Right atrium auricular region (tissue), 2 donors: ENCODE results near the gene PIK3CD. TPM values are rescaled to one million over a fixed set of nuclear protein-coding genes. Genes with fewer than 3 reads are reported as not detected.
"Not testable (repeated sequence)": the region's sequence is repeated elsewhere in the genome, so short reads cannot be mapped to it uniquely, and the experiment has no call there.

Experiments
- DNase-seq: peaks from one replicate; pipeline ENCODE4 v3.0.0-alpha.2; 2019; ENCODE audit warnings: low spot score
- H3K27ac ChIP-seq, 2 donors: fragments of 200-600 bp; sonication (generic); 1 replicate in 1 of 2; 2 replicates in 1 of 2; pipeline ENCODE4 v1.5.1; 2016 to 2019
- H3K27me3 ChIP-seq, 2 donors: fragments of 200-600 bp; sonication (generic); one replicate each; pipeline versions ENCODE4 v1.5.1 to v1.6.0; 2017 to 2019
- H3K36me3 ChIP-seq: fragments of 200-600 bp; sonication (generic); one replicate; pipeline ENCODE4 v1.5.1; 2016
- H3K4me1 ChIP-seq, 2 donors: fragments of 200-600 bp; sonication (generic); one replicate each; pipeline versions ENCODE4 v1.5.1 to v1.6.0; 2017 to 2019
- H3K4me3 ChIP-seq, 2 donors: fragments of 200-600 bp; sonication (generic); 1 replicate in 1 of 2; 2 replicates in 1 of 2; pipeline ENCODE4 v1.5.1; 2017 to 2019; ENCODE audit warnings: mild to moderate bottlenecking in 1 of 2, moderate library complexity in 1 of 2
- H3K9me3 ChIP-seq, 2 donors: fragments of 200-600 bp; sonication (generic); one replicate each; pipeline ENCODE4 v1.5.1; 2019
- total RNA-seq, 2 donors: library from RNA; depleted of rRNA; stranded (reverse); fragments of >200 nt; gene quantifications; one replicate each; pipeline ENCODE4 v1.1.0, GENCODE V29; 2016
- TF ChIP-seq, protein P1 (sequence below), 2 donors: fragments of 200-600 bp; sonication (generic); IDR thresholded peaks; one replicate each; pipeline ENCODE4 v1.5.1; 2019; ENCODE audit warnings: antibody characterized with exemption in 2 of 2

PIK3CD gene
- total RNA-seq, 2 donors from 2014 or later: 4.7 to 7.4 TPM

GRCh38 chr1:9672444-9672843 is 20.9 kb downstream of the PIK3CD start:
- Histone ChIP-seq H3K9me3 (no peaks in the 10 kb centered on the region), H3K4me3 (no peak overlapping the region), H3K4me1 (no peaks in the 10 kb centered on the region), H3K36me3 (no peaks in the 10 kb centered on the region), H3K27me3 (no peaks in the 10 kb centered on the region), H3K27ac (no peak overlapping the region)
- TF ChIP-seq, protein P1, sequence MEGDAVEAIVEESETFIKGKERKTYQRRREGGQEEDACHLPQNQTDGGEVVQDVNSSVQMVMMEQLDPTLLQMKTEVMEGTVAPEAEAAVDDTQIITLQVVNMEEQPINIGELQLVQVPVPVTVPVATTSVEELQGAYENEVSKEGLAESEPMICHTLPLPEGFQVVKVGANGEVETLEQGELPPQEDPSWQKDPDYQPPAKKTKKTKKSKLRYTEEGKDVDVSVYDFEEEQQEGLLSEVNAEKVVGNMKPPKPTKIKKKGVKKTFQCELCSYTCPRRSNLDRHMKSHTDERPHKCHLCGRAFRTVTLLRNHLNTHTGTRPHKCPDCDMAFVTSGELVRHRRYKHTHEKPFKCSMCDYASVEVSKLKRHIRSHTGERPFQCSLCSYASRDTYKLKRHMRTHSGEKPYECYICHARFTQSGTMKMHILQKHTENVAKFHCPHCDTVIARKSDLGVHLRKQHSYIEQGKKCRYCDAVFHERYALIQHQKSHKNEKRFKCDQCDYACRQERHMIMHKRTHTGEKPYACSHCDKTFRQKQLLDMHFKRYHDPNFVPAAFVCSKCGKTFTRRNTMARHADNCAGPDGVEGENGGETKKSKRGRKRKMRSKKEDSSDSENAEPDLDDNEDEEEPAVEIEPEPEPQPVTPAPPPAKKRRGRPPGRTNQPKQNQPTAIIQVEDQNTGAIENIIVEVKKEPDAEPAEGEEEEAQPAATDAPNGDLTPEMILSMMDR (IDR thresholded peaks at IDR 0.05): no peak
- DNase-seq: no peak

- Histone ChIP-seq H3K27me3 (no peaks in the 10 kb centered on the region), H3K9me3 (no peaks in the 10 kb centered on the region), H3K4me1 (no peaks in the 10 kb centered on the region), H3K36me3 (no peaks in the 10 kb centered on the region), H3K4me3 (no peak overlapping the region), H3K27ac (no peak overlapping the region)
- TF ChIP-seq, protein P1 (IDR thresholded peaks at IDR 0.05): no peak
- no peak for DNase-seq
Measured at GRCh38 chr1:9675393-9675792, 23.9 kb downstream of the PIK3CD start.

DNA sequence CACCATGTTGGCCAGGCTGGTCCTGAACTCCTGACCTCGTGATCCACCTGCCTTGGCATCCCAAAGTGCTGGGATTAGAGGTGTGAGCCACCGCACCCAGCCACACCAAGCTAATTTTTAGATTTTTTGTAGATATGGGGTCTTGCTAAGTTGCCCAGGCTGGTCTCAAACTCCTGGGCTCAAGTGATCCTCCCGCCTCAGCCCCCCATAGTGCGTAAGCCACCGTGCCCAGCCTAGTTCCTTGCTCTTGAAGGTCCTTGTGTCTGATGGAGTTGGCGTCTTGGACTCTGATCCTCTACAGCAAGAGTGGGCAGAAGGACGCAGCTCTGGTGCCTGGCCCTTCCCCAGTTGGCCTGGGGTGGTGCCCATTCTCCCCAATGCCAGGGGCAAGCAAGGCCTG is 24.6 kb downstream of the PIK3CD start:
- not testable (repeated sequence) for H3K4me3 ChIP-seq, H3K27ac ChIP-seq, H3K27me3 ChIP-seq, H3K9me3 ChIP-seq, H3K4me1 ChIP-seq, H3K36me3 ChIP-seq, DNase-seq

- no peaks in the 10 kb centered on the region for H3K4me1 ChIP-seq
- H3K27ac ChIP-seq: no peak overlapping the region
- no peak for DNase-seq
- H3K4me3 ChIP-seq: no peak overlapping the region
- no peaks in the 10 kb centered on the region for H3K36me3 ChIP-seq
- TF ChIP-seq, protein P1 (IDR thresholded peaks at IDR 0.05): no peak
- no peaks in the 10 kb centered on the region for H3K27me3 ChIP-seq
- H3K9me3 ChIP-seq: no peaks in the 10 kb centered on the region
Measured at GRCh38 chr1:9676815-9677393, 25.4 kb downstream of the PIK3CD start.

GRCh38 chr1:9680091-9680490 is 28.6 kb downstream of the PIK3CD start:
- no peak for DNase-seq
- no peaks in the 10 kb centered on the region for H3K36me3 ChIP-seq
- H3K4me3 ChIP-seq: no peak overlapping the region
- no peaks in the 10 kb centered on the region for H3K27me3 ChIP-seq
- no peaks in the 10 kb centered on the region for H3K9me3 ChIP-seq
- no peak overlapping the region for H3K27ac ChIP-seq
- TF ChIP-seq, protein P1 (IDR thresholded peaks at IDR 0.05): no peak
- no peaks in the 10 kb centered on the region for H3K4me1 ChIP-seq

DNA sequence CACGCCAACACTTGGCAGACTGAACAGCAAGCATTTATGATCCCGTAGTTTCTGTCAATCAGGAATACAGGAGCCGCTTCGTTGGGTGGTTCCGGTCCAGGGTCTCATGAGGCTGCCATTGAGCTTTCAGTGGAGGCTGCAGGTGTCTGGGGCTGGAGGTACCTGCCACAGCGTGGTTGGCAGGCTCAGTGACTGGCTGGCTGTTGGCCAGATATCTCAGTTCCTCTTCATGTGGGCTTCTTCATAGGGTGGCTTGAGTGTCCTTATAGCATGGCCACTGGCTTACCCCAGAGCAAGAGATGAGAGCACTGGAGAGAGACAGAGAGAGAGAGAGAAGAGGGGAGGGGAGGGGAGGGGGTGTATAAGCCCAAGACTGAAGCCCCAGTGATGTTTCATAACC is 29.3 kb downstream of the PIK3CD start:
- TF ChIP-seq, protein P1 (IDR thresholded peaks at IDR 0.05): no peak
- Histone ChIP-seq H3K27me3 (no peaks in the 10 kb centered on the region), H3K27ac (no peak overlapping the region), H3K36me3 (no peaks in the 10 kb centered on the region), H3K9me3 (no peaks in the 10 kb centered on the region), H3K4me3 (no peak overlapping the region), H3K4me1 (no peaks in the 10 kb centered on the region)
- DNase-seq: no peak
